Activated CD4-positive, alpha-beta memory T cell treated with anti-CD3 and anti-CD28 coated beads for 36 hours (primary cell): Measurements from ENCODE around the gene CCR9. TPM values are rescaled to one million over a fixed set of nuclear protein-coding genes. Genes with fewer than 3 reads are reported as not detected.

Source experiments
- CTCF ChIA-PET: fragments of 350-600 bp; sonication (Branson Sonifier 250); formaldehyde crosslinking; loops from one replicate; lab custom pipeline; 2021; ENCODE audit warnings: antibody characterized with exemption, inconsistent platforms; lab: Charles Lee
- POLR2A ChIA-PET: fragments of 350-600 bp; sonication (Branson Sonifier 250); formaldehyde crosslinking; loops from one replicate; lab custom pipeline; 2021; ENCODE audit warnings: antibody characterized with exemption; lab: Charles Lee
- DNase-seq: peaks from one replicate; pipeline ENCODE4 v3.0.0-alpha.2; 2020
- H3K27ac Mint-ChIP-seq: one replicate; pipeline ENCODE4 v1.8.0; 2021; ENCODE audit warnings: mixed read lengths
- H3K27me3 Mint-ChIP-seq: one replicate; pipeline ENCODE4 v1.8.0; 2021; ENCODE audit warnings: mixed read lengths
- H3K36me3 Mint-ChIP-seq: one replicate; pipeline ENCODE4 v1.8.0; 2021; ENCODE audit warnings: mixed read lengths
- H3K4me1 Mint-ChIP-seq: one replicate; pipeline ENCODE4 v1.8.0; 2021; ENCODE audit warnings: low read depth, mixed read lengths
- H3K4me3 Mint-ChIP-seq: one replicate; pipeline ENCODE4 v1.8.0; 2021; ENCODE audit warnings: mild to moderate bottlenecking, mixed read lengths
- H3K9me3 Mint-ChIP-seq: one replicate; pipeline ENCODE4 v1.8.0; 2021; ENCODE audit warnings: mixed read lengths
- intact Hi-C: fragments of 100-400 bp; cut with micrococcal nuclease; formaldehyde crosslinking; loops from one replicate; pipeline ENCODE4 v1.15.1; 2023
- total RNA-seq, 2 experiments: library from RNA; stranded (reverse); gene quantifications; one replicate each; pipeline ENCODE4 v1.2.3, GENCODE V29; 2021

CCR9 gene
- total RNA-seq, 2 experiments from 2014 or later = not detected

DNA sequence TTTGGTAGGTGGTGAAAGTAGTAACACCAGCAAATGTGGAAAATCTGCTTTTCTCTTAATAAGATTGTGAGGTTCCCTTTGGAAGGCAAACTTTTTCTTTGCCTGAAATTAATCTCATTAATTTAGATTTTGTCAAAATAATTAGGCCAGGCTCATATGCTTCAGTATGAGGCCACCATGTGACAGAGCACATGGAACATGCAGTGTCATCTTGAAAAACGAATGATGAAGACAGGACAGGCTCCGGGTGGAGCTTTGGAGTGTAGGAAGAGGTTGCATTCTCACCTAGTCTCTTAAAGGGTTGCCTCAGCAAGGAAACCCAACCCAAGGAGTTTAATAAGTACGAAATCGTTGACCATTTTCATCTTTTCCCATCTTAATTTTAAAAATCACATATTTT is 25.9 kb upstream of the CCR9 start:
- POLR2A ChIA-PET = interaction anchor here (1.0 kb wide), 1 partner anchor 55 kb away, joined by 3 read pairs; no protein-coding TSS in a partner anchor
- CTCF ChIA-PET = no interaction called here
- no peak for DNase-seq
- peaks cover 10% of the 10 kb centered on the region for H3K36me3 Mint-ChIP-seq
- no peak overlapping the region for H3K4me3 Mint-ChIP-seq
- intact Hi-C loops = loop anchor here (5.0 to 10.0 kb wide), 5 partner anchors 168 to 512 kb away; partner anchors contain the start of gene CCR5
- H3K27me3 Mint-ChIP-seq = peaks cover 40% of the 10 kb centered on the region
- peaks cover 24% of the 10 kb centered on the region for H3K9me3 Mint-ChIP-seq
- peaks cover 41% of the 10 kb centered on the region for H3K4me1 Mint-ChIP-seq
- H3K27ac Mint-ChIP-seq = no peak overlapping the region

DNA sequence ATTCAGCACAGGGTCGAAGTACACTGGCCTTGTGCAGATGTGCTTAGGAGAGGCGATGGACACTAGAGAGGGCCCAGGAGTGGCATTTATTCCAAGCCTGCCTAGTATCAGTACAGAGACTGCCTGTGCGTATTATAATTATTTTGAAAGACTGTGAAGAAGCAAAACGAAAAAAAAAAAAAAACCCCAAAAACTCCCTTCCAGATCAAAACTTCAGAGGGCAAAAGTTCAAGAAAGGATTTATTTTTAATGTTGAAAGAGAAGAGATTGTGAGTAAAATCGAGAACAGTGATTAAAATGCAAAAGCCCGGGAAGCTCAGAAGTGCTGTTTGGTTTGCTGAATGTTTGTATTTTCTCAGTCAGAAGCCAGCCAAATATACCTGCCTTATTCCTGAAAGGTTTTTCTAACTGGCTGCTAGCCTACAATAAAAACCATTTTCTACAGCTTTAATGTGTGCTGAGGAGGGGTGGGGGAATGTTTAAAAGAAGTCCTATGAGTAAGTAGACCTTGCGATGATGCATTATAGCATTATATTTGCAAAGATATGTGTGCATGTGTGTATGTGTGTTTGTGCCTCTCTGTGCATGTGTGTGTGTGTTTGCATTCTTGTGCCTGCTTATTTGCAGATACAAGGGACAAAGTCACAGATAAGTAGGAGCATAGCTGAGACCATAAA is 25.2 kb upstream of the CCR9 start:
- Mint-ChIP-seq H3K27ac (no peak overlapping the region), H3K4me3 (no peak overlapping the region), H3K4me1 (peaks cover 43% of the 10 kb centered on the region), H3K27me3 (peaks cover 46% of the 10 kb centered on the region), H3K36me3 (peaks cover 8% of the 10 kb centered on the region), H3K9me3 (peaks cover 19% of the 10 kb centered on the region)
- POLR2A ChIA-PET = interaction anchor here (1.0 kb wide), 1 partner anchor 54 kb away, joined by 3 read pairs; no protein-coding TSS in a partner anchor
- CTCF ChIA-PET = interaction anchor here (1.1 to 1.3 kb wide), 2 partner anchors 58 to 100 kb away, joined by 3 read pairs; no protein-coding TSS in a partner anchor
- no peak for DNase-seq
- intact Hi-C loops = loop anchor here (1.0 to 10.0 kb wide), 7 partner anchors 9 to 511 kb away; partner anchors contain the start of gene CCR5

DNA sequence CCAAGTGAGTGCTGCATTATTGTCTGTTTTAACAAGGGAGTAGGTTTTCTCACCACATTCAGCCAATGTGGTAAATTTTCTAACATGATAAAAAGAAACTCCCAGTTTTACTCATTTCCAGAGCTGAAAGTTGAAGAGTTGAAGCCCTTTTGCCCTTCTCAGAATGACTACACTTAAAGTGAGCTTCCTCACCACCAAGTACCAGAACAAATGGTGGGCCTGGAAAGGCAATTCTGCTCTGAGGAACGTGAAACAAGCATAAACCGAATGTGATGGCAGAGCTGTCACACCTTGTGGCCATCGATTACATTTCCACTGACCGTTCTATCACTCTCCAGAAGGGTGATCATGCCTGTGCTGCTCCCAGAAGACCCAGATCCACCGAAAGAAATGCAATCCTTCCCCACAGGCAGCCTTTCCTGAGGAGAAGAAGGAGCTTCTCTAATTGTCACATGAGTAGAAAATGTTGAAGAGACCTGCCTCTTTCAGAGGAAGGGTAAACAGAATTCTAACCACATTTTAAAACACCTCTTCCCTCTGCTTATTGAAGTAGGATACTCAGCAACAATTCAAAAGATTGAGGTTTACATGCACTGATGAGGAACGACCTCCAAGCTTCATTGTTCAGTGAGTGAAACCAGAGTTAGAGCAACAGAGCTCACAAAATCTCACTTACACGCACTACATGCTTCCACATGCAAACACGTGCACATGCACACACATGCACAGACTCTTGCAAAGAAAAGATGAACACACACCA is 21.4 kb upstream of the CCR9 start:
- Mint-ChIP-seq H3K9me3 (peaks cover 9% of the 10 kb centered on the region), H3K27ac (no peak overlapping the region), H3K36me3 (peaks cover 5% of the 10 kb centered on the region), H3K4me3 (no peak overlapping the region), H3K27me3 (peaks cover 60% of the 10 kb centered on the region), H3K4me1 (peaks cover 51% of the 10 kb centered on the region)
- ChIA-PET CTCF (interaction anchor here (1.0 to 2.0 kb wide), 5 partner anchors 23 to 214 kb away, joined by 3 to 6 read pairs (median 3); partner anchors contain the start of gene LZTFL1), POLR2A (interaction anchor here (0.7 to 3.0 kb wide), 4 partner anchors 16 to 226 kb away, joined by 3 to 16 read pairs (median 6); no protein-coding TSS in a partner anchor)
- intact Hi-C loops = loop anchor here (1.0 to 10.0 kb wide), 7 partner anchors 16 to 507 kb away; partner anchors contain the start of gene CCR5
- peak; percentile 50 for DNase-seq

DNA sequence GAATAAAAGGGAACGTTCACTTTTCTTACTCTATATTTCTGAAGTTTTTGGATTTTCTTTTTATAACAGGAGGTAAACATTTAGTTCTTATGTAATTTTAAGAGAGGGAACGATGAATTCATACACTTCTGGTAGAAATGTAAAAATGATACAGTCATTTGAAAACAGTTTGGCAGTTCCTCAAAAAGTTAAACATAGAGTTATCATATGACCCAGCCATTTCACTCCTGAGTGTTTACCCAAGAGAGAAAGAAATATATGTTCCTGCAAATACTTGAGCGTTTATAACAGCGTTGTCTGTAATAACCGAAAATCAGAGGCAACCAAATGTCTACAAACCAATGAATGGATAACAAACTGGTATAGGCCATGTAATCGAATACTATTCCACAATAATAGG is 20.8 kb upstream of the CCR9 start:
- Mint-ChIP-seq H3K27ac (no peak overlapping the region), H3K36me3 (peaks cover 5% of the 10 kb centered on the region), H3K4me3 (no peak overlapping the region), H3K9me3 (peaks cover 9% of the 10 kb centered on the region), H3K27me3 (peaks cover 65% of the 10 kb centered on the region), H3K4me1 (peaks cover 52% of the 10 kb centered on the region)
- intact Hi-C loops = loop anchor here (2.0 to 10.0 kb wide), 2 partner anchors 399 to 433 kb away; no protein-coding TSS in a partner anchor
- ChIA-PET POLR2A (interaction anchor here (0.9 to 3.0 kb wide), 2 partner anchors 16 to 226 kb away, joined by 3 to 16 read pairs; no protein-coding TSS in a partner anchor), CTCF (interaction anchor here (1.2 to 2.0 kb wide), 4 partner anchors 24 to 206 kb away, joined by 3 to 6 read pairs (median 4); partner anchors contain the start of gene LZTFL1)
- no peak for DNase-seq

DNA sequence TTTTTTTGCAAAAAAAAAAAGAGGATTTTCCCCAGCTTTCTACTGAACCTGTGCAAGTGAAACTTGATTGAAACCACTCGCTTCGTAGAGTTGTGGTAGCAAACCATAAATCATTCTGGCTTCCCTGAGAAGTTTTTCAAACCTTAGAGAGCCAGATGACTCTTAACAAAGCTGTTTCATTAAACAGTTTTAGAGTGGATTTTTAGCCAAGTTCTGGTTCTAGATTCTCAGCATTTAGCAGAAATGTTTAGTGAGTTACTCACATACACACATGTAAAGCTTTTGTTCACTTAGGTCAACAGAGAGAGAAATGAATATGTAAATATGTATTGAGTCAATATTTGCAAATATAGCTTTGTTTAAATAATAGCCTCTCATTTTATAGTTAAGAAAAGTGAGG is 18.1 kb upstream of the CCR9 start:
- DNase-seq = no peak
- intact Hi-C loops = loop anchor here (10.0 kb wide), 1 partner anchor 397 kb away; no protein-coding TSS in a partner anchor
- ChIA-PET CTCF (interaction anchor here (0.6 to 0.7 kb wide), 3 partner anchors 24 to 501 kb away, joined by 3 to 5 read pairs (median 3); no protein-coding TSS in a partner anchor), POLR2A (interaction anchor here (0.6 to 1.4 kb wide), 2 partner anchors 13 to 374 kb away, joined by 3 to 4 read pairs; partner anchors contain the start of gene CCR3)
- peaks cover 5% of the 10 kb centered on the region for H3K9me3 Mint-ChIP-seq
- H3K4me1 Mint-ChIP-seq = peaks cover 37% of the 10 kb centered on the region
- peaks cover 5% of the 10 kb centered on the region for H3K36me3 Mint-ChIP-seq
- H3K27ac Mint-ChIP-seq = no peak overlapping the region
- H3K27me3 Mint-ChIP-seq = peaks cover 62% of the 10 kb centered on the region
- no peak overlapping the region for H3K4me3 Mint-ChIP-seq

DNA sequence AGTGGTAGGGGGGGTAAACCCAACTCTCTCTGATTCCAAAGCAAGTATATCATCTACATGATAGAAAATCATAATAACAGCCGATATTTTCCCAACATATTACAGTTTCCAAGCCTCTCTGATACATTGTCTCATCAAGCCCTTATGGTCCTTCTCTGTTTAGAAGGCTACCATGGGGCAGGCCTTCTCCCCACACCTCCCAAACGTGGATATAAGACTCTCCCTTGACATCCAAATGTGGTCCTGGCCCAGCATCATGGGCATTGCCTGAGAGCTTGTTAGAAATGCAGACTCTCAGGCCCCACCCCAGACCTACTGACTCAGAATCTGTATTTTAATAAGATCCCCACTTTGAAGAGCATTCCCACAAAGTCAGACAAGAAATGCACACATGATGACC is 17.7 kb upstream of the CCR9 start:
- DNase-seq = no peak
- peaks cover 1% of the 10 kb centered on the region for H3K9me3 Mint-ChIP-seq
- peaks cover 35% of the 10 kb centered on the region for H3K4me1 Mint-ChIP-seq
- H3K27ac Mint-ChIP-seq = no peak overlapping the region
- peaks cover 59% of the 10 kb centered on the region for H3K27me3 Mint-ChIP-seq
- CTCF ChIA-PET = interaction anchor here (0.6 to 0.7 kb wide), 3 partner anchors 24 to 501 kb away, joined by 3 to 5 read pairs (median 3); no protein-coding TSS in a partner anchor
- intact Hi-C loops = loop anchor here (10.0 kb wide), 1 partner anchor 396 kb away; no protein-coding TSS in a partner anchor
- no peak overlapping the region for H3K4me3 Mint-ChIP-seq
- peaks cover under 1% of the 10 kb centered on the region for H3K36me3 Mint-ChIP-seq
- POLR2A ChIA-PET = interaction anchor here (0.6 to 1.4 kb wide), 2 partner anchors 13 to 374 kb away, joined by 3 to 4 read pairs; partner anchors contain the start of gene CCR3

DNA sequence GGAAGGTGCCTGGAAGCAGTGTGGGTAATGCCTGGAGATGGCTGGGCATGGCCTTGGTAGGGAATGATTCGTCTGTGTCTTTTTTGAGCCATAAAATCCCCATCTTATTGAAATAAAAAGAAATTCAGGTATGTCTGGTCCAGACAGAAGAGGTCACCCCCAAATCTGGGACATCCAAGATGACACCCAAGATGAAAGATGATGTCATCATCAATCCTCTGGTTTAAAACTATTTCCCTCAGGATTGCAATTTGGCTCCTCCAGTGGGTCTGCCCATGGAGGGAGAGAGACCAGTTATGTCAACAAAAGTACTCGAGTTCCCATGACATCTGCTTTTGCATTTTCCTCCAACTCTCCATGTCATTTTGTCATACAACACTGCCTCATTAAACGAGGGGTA is 16.7 kb upstream of the CCR9 start:
- H3K36me3 Mint-ChIP-seq = no peaks in the 10 kb centered on the region
- peaks cover 33% of the 10 kb centered on the region for H3K4me1 Mint-ChIP-seq
- DNase-seq = no peak
- no peak overlapping the region for H3K4me3 Mint-ChIP-seq
- H3K27me3 Mint-ChIP-seq = peaks cover 60% of the 10 kb centered on the region
- CTCF ChIA-PET = interaction anchor here (0.7 kb wide), 1 partner anchor 69 kb away, joined by 3 read pairs; no protein-coding TSS in a partner anchor
- intact Hi-C loops = loop anchor here (1.0 to 10.0 kb wide), 2 partner anchors 8 to 395 kb away; no protein-coding TSS in a partner anchor
- no peaks in the 10 kb centered on the region for H3K9me3 Mint-ChIP-seq
- no peak overlapping the region for H3K27ac Mint-ChIP-seq
- POLR2A ChIA-PET = no interaction called here

DNA sequence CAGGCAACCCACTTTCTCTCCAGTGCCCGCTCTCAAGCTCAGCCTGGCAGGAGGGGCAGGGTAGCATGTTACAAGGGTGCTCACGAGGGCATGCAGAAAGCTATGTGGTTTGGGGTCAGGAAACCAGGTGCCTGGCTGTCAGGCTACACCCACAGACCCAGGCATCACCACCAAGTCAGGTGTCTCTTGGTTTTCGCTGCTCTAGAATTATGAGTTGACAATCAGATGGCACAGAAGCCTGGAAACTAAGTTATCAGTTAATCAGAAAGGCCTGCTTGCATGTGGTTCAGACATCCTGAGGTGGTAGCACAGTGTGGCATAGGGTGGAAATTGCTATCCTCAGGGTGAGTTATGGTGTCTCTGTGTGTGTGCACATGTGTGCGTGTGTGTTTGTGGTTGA is 16.2 kb upstream of the CCR9 start:
- peaks cover 57% of the 10 kb centered on the region for H3K27me3 Mint-ChIP-seq
- intact Hi-C loops = loop anchor here (1.0 kb wide), 1 partner anchor 9 kb away; no protein-coding TSS in a partner anchor
- peak; percentile 72 for DNase-seq

DNA sequence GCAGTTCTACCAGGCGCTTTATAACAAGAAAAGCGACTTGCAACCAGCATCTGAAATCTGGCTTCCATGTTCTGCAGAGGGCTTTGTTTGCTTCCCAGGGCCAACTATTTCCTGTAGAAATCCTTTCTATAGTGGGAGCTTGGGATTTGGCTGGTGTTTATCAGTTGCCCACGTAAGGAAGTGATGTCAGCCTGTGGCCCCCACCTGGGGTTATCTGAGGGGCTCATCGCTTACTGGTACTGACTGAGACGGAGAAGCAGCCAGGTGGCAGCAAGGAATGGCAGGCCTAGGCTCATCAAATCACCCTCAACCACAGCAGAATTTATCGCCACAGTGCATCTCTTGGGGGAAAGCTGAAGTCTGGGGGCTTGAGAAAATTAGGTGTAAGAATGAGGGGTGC is 14.6 kb upstream of the CCR9 start:
- Mint-ChIP-seq H3K27me3 (peaks cover 42% of the 10 kb centered on the region), H3K36me3 (no peaks in the 10 kb centered on the region), H3K9me3 (no peaks in the 10 kb centered on the region), H3K27ac (no peak overlapping the region), H3K4me3 (no peak overlapping the region), H3K4me1 (peaks cover 22% of the 10 kb centered on the region)
- CTCF ChIA-PET = interaction anchor here (1.5 kb wide), 1 partner anchor 29 kb away, joined by 3 read pairs; the partner anchor contains the start of gene LZTFL1
- POLR2A ChIA-PET = no interaction called here
- intact Hi-C loops = no loop called here
- no peak for DNase-seq

More for the DNA sequence above, 16.2 kb upstream of the CCR9 start:
- Mint-ChIP-seq H3K4me1 (peaks cover 28% of the 10 kb centered on the region), H3K27ac (peak overlapping the region; percentile 39), H3K4me3 (no peak overlapping the region), H3K36me3 (no peaks in the 10 kb centered on the region), H3K9me3 (no peaks in the 10 kb centered on the region)
- POLR2A ChIA-PET = no interaction called here
- CTCF ChIA-PET = interaction anchor here (0.7 kb wide), 1 partner anchor 69 kb away, joined by 3 read pairs; no protein-coding TSS in a partner anchor

DNA sequence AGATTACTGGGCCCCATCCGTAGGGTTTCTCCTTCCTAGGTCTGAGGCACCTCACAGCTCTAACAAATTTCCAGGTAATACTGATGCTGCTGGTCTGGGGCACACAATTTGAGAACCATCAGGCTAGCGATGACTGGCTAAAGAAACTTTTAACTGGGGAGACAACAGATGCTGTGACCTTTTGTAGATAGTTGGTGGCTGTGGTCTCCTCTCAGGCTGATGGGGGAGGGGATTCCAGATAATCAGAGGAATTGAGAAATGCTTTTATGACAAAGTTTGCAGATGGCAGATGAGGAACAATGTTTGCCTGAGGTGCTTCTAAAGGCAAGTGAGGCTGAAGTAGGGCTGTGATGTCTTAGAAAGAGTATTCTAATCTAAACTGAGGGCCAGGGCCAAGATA is 13.8 kb upstream of the CCR9 start:
- POLR2A ChIA-PET = interaction anchor here (0.6 kb wide), 1 partner anchor 1247 kb away, joined by 3 read pairs; no protein-coding TSS in a partner anchor
- Mint-ChIP-seq H3K9me3 (no peaks in the 10 kb centered on the region), H3K4me3 (no peak overlapping the region), H3K36me3 (no peaks in the 10 kb centered on the region), H3K27ac (no peak overlapping the region), H3K4me1 (peaks cover 22% of the 10 kb centered on the region), H3K27me3 (peaks cover 37% of the 10 kb centered on the region)
- CTCF ChIA-PET = interaction anchor here (1.5 kb wide), 1 partner anchor 30 kb away, joined by 3 read pairs; the partner anchor contains the start of gene LZTFL1
- no peak for DNase-seq
- intact Hi-C loops = no loop called here

DNA sequence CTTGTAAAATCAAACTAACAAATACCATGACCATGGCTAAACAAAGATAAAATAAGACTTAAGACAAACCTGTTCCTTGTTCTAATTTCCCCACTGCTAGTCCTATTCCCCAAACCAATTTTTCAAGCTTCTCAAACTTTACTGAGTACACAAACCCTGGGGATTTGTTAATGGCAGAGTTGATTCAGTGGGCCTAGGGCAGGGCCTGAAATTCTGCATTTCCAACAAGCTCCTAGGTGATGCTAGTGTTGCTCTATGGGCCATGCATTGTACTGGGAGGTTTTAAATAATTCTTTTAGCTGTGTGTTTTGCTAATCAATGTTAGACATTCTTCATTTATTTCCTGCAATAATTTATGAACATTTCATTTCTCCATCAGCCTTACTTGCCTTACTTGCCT is 13.3 kb upstream of the CCR9 start:
- Mint-ChIP-seq H3K27ac (no peak overlapping the region), H3K9me3 (no peaks in the 10 kb centered on the region), H3K4me3 (no peak overlapping the region), H3K36me3 (no peaks in the 10 kb centered on the region), H3K4me1 (peaks cover 22% of the 10 kb centered on the region), H3K27me3 (peaks cover 35% of the 10 kb centered on the region)
- POLR2A ChIA-PET = no interaction called here
- CTCF ChIA-PET = interaction anchor here (0.7 to 1.1 kb wide), 2 partner anchors 78 to 206 kb away, joined by 3 read pairs; no protein-coding TSS in a partner anchor
- intact Hi-C loops = no loop called here
- no peak for DNase-seq
